Measurements from ENCODE around the gene PROX2.

DNA sequence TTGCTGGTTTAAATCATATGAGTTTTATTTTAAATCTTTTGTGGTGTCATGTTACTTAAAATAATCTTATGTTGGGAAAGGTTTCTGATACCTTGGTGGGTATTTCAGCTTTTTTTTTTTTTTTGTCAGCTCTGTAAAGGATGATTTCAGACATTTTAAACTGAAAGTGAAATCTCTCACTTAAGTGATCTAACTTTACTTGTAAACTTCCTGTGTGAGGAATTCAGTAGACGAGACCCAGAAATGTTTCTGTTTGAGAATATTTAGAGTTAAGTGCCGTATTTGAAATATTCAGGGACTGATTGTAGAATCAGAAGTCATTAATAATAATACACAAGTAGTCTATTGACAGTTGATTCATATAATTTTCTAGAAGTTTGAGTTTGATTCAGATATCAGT is 37.8 kb downstream of the PROX2 start:
- TF ChIP-seq CTCF (IDR thresholded peaks at IDR 0.05) (no peak), EZH2 (IDR thresholded peaks at IDR 0.05; ENCODE audit: borderline replicate concordance, insufficient read depth, low read depth, low read length, poor library complexity, severe bottlenecking) (no peak)

Measured in B cell (primary cell).